IPS DF 19.7 (cell line): ENCODE data around the gene MBD4.
A peak's percentile ranks its signal among the peaks of the same experiment; 100 is the strongest.
"Not testable (repeated sequence)": the region's sequence is repeated elsewhere in the genome, so short reads cannot be mapped to it uniquely, and the experiment has no call there.

Source experiments
- DNase-seq: peaks from one replicate; pipeline ENCODE4 v3.0.0-alpha.2; 2013; ENCODE audit warnings: low read depth, low spot score

MBD4 gene

GRCh38 chr3:129410971-129411370 lies 28.8 kb downstream of the MBD4 start:
- no peak for DNase-seq

GRCh38 chr3:129409541-129409940 lies 30.2 kb downstream of the MBD4 start:
- DNase-seq: no peak

- no peak for DNase-seq
These were observed 35.1 kb downstream of the MBD4 start for GRCh38 chr3:129404610-129405009.

DNA sequence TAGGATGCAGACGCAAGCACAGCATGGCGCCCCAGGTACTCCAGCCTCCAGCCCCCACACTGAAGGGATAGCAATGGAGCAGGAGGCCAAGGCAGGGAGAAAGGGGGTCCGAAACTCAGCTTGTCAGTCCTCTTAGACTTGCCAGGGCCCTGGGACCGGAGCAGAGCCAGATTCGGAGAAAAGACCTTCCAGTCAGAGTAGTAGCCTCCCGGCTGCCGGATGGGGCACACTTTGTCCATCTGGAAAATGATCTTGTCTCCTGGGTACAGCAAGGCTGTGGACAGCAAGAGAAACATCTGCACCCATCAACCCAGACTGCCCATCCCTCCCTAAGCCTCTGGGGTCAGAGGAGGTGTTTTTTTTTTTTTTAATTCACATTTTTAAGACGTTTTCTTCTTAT lies 35.6 kb downstream of the MBD4 start:
- DNase-seq: no peak

GRCh38 chr3:129403450-129403849 lies 36.3 kb downstream of the MBD4 start:
- no peak for DNase-seq

- no peak for DNase-seq
These were observed 37.1 kb downstream of the MBD4 start for GRCh38 chr3:129402616-129403015.

GRCh38 chr3:129402210-129402609 lies 37.5 kb downstream of the MBD4 start:
- no peak for DNase-seq

GRCh38 chr3:129399895-129400357 lies 39.8 kb downstream of the MBD4 start:
- no peak for DNase-seq

DNA sequence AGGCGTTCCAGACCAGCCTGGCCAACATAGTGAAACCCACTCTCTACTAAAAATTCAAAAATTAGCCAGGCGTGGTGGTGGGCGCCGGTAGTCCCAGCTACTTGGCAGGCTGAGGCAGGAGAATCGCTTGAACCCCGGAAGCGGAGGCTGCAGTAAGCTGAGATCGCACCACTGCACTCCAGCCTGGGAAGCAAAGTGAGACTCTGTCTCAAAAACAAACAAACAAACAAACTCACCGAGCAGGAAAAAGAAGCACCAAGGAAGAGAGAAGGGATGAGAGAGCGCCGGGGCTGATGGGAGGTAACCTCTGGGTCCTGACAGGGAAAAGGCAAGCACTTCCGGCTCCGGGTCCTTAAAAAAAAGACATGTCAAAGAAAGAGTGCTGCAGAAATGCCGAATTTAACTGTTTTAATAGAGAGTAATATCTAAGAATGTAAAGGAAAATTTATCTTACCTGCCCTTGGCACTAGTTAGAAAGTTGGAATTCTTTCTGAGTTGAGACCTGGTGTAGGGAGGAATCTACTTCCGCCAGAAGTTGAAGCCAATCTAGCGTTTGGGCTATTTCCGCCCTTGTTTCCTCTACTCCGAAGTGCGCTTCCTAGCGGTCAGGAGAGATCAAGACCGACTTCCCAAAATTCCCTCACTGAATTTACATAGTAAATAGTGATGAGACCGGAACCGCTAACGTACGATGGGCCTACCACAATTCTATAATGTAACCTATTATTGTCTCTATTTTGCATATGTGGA lies 40.4 kb downstream of the MBD4 start:
- DNase-seq: peak; percentile 93

- DNase-seq: no peak
These were observed 41.0 kb downstream of the MBD4 start for GRCh38 chr3:129398803-129399144.

GRCh38 chr3:129393760-129394564 lies 45.8 kb downstream of the MBD4 start:
- DNase-seq: not testable (repeated sequence)

DNA sequence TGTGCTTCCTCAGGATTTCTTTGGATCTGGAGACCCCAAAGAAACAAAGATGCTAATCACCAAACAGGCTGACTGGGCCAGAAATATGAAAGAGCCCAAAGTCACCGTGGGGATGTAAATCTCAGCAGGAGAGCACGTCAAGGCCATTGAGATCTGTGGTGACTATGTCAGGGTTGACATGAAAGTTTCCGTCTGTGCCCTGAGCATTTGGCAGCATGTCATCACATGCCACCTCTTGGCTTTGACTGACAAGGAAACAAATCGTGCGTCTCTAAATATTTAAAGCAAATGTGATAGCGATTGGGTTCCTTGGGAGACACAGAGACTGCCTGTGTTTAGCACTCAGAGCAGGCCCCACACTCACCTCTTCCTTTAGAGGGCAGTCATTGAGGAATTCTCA lies 46.5 kb downstream of the MBD4 start:
- DNase-seq: no peak

DNA sequence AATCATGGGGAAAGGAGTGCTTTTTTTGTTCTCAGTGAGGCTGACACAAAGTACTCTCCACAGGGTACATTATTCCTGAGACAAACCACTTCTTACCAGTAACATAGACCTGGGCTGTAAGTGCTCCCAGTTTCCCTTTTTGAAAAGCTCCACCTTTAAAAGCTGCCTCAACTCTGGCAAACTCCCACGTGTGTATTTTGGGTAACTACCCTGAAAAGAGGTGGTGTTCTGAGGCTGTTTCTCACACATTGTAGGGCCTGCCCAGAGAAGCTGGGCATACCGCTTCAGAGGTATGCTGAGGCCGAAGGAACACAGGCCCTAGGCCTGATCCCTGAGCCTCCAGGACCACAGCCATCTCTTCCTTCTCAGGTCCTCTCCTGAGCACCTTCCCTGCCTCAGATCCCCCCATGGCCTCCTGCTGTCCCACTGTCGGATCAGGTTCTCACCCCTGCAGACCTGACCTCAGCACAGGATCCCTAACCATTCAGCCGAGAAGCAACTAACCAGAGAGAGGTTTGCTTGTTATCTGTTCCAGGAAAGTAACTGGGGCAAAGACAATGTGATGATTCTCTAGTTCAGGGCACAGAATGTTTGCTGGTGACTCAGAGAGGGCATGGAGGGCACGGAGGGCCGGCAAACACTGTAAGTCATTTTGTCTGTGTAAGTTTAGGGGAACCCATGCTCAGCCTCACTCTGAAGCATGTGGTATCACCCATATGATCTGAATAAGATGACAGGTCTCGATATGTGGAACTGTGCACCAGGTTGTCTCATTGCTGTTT lies 47.5 kb downstream of the MBD4 start:
- not testable (repeated sequence) for DNase-seq

DNA sequence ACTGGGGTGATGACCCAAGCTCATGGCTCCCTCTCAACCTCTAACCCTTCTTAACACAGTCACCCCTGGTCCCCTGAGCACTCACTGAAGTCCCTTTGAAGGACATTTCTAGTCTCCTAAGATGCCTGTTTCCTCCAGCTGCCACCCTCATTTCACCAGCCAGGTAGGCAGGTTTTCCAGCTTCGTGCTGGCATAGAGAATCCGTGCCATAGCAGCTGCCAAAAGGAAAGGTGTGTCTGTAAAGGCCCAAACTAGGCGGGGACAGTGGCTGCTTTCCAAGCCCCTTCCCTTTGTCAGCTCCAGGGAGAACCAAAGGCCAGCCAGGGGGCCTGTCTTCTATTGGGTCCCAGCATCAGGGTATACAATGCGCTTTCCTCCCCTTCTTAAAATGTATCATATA lies 48.2 kb downstream of the MBD4 start:
- DNase-seq: not testable (repeated sequence)

DNA sequence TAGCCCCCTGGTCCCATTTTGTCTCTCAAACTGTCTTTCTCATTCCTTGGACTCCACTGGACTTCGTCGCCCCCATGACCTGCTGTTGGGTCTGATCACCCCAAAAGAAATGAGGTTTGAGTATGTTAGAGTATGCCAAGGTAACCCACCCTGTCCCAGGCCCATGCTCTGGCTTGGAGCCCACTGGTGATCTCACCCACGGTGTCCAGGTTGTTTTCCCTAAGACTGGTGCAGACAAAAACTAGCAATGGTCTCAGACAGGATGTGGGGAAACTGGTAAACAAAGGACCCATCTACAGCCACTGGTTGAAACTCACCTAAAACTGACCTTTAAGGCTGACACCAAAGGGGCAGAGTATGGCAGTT lies 50.2 kb downstream of the MBD4 start:
- DNase-seq: no peak

- DNase-seq: not testable (repeated sequence)
These were observed 50.8 kb downstream of the MBD4 start for GRCh38 chr3:129388791-129389571.

GRCh38 chr3:129387487-129387886 lies 52.3 kb downstream of the MBD4 start:
- DNase-seq: no peak

- no peak for DNase-seq
These were observed 52.8 kb downstream of the MBD4 start for GRCh38 chr3:129386984-129387383.

DNA sequence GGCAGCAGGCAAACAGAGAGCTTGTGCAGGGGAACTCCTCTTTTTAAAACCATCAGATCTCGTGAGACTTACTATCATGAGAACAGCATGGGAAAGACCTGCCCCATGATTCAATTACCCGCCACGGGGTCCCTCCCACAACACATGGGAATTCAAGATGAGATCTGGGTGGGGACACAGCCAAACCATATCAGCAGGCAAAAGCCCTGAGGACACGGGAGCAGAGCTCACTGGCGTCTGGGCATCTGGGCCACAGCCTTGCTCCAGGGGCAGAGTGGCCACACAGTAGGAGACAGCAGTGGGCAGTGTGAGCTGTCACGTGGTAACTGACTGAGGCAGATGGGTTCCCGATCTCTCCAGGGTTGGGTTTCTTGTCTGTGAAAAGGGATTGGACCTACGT lies 54.2 kb downstream of the MBD4 start:
- DNase-seq: not testable (repeated sequence)

- no peak for DNase-seq
These were observed 55.0 kb downstream of the MBD4 start for GRCh38 chr3:129384594-129385323.

- DNase-seq: not testable (repeated sequence)
These were observed 55.6 kb downstream of the MBD4 start for GRCh38 chr3:129384103-129384502.
